GM23248 (cell line): ENCODE results near the gene PPP1R2C. TPM values are rescaled to one million over a fixed set of nuclear protein-coding genes. Genes with fewer than 3 reads are reported as not detected.

Experiments used
- DNase-seq: peaks from one replicate; pipeline ENCODE4 v3.0.0-alpha.2; 2015
- H2AFZ ChIP-seq: fragments of 200-600 bp; sonication (generic); 2 replicates; pipeline ENCODE4 v1.6.1; 2016; ENCODE audit warnings: antibody characterized with exemption
- H3F3A ChIP-seq: fragments of 200-600 bp; sonication (generic); 2 replicates; pipeline ENCODE4 v1.6.1; 2016; ENCODE audit warnings: mild to moderate bottlenecking, antibody characterized with exemption, mixed run types; ENCODE audit not compliant: insufficient read depth
- H3K27ac ChIP-seq: fragments of 200-600 bp; sonication (generic); 2 replicates; pipeline ENCODE4 v1.5.1; 2016; ENCODE audit warnings: mild to moderate bottlenecking
- H3K27me3 ChIP-seq: fragments of 200-600 bp; sonication (generic); replicated peaks from 2 replicates; pipeline ENCODE4 v1.6.1; 2016; ENCODE audit warnings: mild to moderate bottlenecking; ENCODE audit not compliant: insufficient read depth
- H3K36me3 ChIP-seq: fragments of 200-600 bp; sonication (generic); 2 replicates; pipeline ENCODE4 v1.6.1; 2016; ENCODE audit warnings: low read depth, mild to moderate bottlenecking
- H3K4me1 ChIP-seq: fragments of 200-600 bp; sonication (generic); 2 replicates; pipeline ENCODE4 v1.6.1; 2016; ENCODE audit warnings: mild to moderate bottlenecking; ENCODE audit not compliant: insufficient read depth
- H3K4me2 ChIP-seq: fragments of 200-600 bp; sonication (generic); one replicate; pipeline ENCODE4 v1.6.1; 2016; ENCODE audit warnings: mild to moderate bottlenecking; ENCODE audit not compliant: unreplicated experiment
- H3K4me3 ChIP-seq: fragments of 200-600 bp; sonication (generic); 2 replicates; pipeline ENCODE4 v1.5.1; 2016; ENCODE audit warnings: mild to moderate bottlenecking
- H3K79me2 ChIP-seq: fragments of 200-600 bp; sonication (generic); 2 replicates; pipeline ENCODE4 v1.6.1; 2016; ENCODE audit warnings: mild to moderate bottlenecking; ENCODE audit not compliant: insufficient read depth
- H3K9ac ChIP-seq: fragments of 200-600 bp; sonication (generic); 2 replicates; pipeline ENCODE4 v1.6.1; 2016; ENCODE audit warnings: mild to moderate bottlenecking
- H3K9me2 ChIP-seq: fragments of 200-600 bp; sonication (generic); 2 replicates; pipeline ENCODE4 v1.6.1; 2016; ENCODE audit warnings: mixed run types, mild to moderate bottlenecking, moderate library complexity; ENCODE audit not compliant: insufficient read depth
- H3K9me3 ChIP-seq: fragments of 200-600 bp; sonication (generic); one replicate; pipeline ENCODE4 v1.6.1; 2017; ENCODE audit warnings: low read depth
- H4K20me1 ChIP-seq: fragments of 200-600 bp; sonication (generic); 2 replicates; pipeline ENCODE4 v1.6.0; 2016; ENCODE audit not compliant: insufficient read depth
- EZH2 ChIP-seq: fragments of 200-600 bp; sonication (generic); IDR thresholded peaks from 2 replicates; pipeline ENCODE4 v1.6.1; 2018; ENCODE audit warnings: antibody characterized with exemption, mild to moderate bottlenecking; ENCODE audit not compliant: insufficient read depth, poor library complexity, severe bottlenecking
- EZH2phosphoT487 ChIP-seq: fragments of 200-600 bp; sonication (generic); IDR thresholded peaks from 2 replicates; pipeline ENCODE4 v1.6.1; 2018; ENCODE audit warnings: antibody characterized with exemption, moderate library complexity, mild to moderate bottlenecking, low read depth; ENCODE audit not compliant: insufficient read depth
- WGBS, 2 experiments: methylation state at CpG; one replicate each; pipeline ENCODE4 v1.1.6; 2015 to 2017; ENCODE audit warnings: low lambda C conversion rate in 2 of 2, low coverage in 1 of 2; ENCODE audit errors: missing lambda C conversion rate in 2 of 2; 5-methylcytosine and 5-hydroxymethylcytosine counted together
- in situ Hi-C: fragments of 300-500 bp; cut with MboI; formaldehyde crosslinking; loops from 2 replicates; pipeline ENCODE4 v1.15.0; 2020
- polyA plus RNA-seq: library from polyadenylated mRNA; unstranded; fragments of >200 nt; fragmentation: Nextera tagmentation; extraction: Ambion mirVana; gene quantifications from 2 replicates; pipeline ENCODE4 v1.2.1, GENCODE V29; 2016
- total RNA-seq: library from RNA; depleted of rRNA; stranded (reverse); fragments of >200 nt; shearing (Covaris generic); gene quantifications from 2 replicates; pipeline ENCODE4 v1.2.3, GENCODE V29; 2014

PPP1R2C gene
- total and polyA plus RNA-seq, 2 experiments from 2014 or later = not detected

DNA sequence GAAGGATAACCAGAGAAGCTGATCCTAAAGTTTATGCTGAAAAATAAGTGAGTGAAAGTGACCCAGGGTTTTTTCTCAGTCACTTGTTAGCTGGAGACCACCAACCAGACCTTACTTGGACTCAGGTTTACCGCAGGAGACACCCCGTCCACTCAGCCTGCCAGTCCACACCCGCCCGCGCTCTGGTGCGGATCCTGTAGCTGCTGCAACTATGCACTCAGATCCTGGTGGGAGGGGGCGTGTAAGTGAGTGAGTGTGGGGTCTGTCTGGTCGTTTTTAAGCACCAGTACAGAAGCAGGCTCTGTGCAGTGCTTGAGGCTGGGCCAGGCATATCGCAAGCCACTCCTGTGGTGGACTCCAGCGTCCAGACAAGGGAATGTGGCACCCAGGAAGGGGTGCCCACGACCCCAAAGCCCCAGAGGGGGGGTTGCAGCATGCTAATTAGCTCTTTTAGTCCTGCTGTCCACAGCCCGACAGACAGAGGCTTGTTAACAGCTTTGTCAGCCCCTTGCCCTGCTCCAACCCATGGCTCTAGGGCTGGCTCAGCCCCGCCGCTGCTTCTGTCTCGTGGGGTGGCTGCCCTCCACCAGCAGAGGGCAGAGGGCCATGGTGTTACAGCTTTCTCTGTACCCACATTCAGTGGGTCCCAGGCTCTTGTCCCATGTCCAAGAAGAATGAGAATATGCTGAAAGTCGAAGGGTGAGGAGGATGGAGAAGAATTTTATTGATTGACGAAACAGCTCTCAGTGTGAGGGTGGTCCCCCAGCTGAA, 40.4 kb upstream of the PPP1R2C start:
- WGBS, 2 experiments = 54 to 57% methylated on average over 14 to 17 of the region's 17 CpGs
- Histone ChIP-seq H3F3A (no peaks in the 10 kb centered on the region), H3K36me3 (no peaks in the 10 kb centered on the region), H3K27ac (no peak overlapping the region), H2AFZ (no peak overlapping the region), H3K9ac (no peak overlapping the region), H3K27me3 (no peaks in the 10 kb centered on the region), H3K4me1 (no peaks in the 10 kb centered on the region), H3K4me3 (no peak overlapping the region), H4K20me1 (no peaks in the 10 kb centered on the region), H3K9me3 (no peaks in the 10 kb centered on the region), H3K9me2 (no peaks in the 10 kb centered on the region), H3K79me2 (no peaks in the 10 kb centered on the region), H3K4me2 (no peak overlapping the region)
- no peak for DNase-seq
- in situ Hi-C loops = no loop called here
- TF ChIP-seq EZH2 (no peak), EZH2phosphoT487 (no peak)

DNA sequence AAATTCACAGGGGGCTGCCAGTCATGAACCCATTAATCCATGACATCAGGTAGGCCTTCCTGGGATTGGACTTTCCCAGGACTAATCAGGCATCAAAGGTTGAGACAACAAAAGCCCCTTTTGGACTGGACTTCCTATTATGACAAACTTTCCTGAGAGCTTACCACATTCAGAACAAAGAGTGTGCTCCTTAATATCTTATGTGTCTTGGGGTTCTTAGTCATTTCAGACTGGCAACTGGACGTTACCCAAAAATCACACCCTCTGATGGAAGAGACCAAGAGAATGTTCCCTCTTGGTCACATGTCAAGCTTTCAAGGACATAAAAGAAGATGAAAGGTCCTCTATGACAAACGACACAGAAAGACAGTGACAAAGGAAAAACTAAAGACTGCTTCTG, 31.6 kb upstream of the PPP1R2C start:
- no peak overlapping the region for H2AFZ ChIP-seq
- H3K4me2 ChIP-seq = no peak overlapping the region
- H3K27ac ChIP-seq = no peak overlapping the region
- 0 to 21% methylated on average over 2 of the region's 2 CpGs for WGBS, 2 experiments
- no peak overlapping the region for H3K9ac ChIP-seq
- no peaks in the 10 kb centered on the region for H4K20me1 ChIP-seq
- no peaks in the 10 kb centered on the region for H3K9me3 ChIP-seq
- no peak overlapping the region for H3K4me3 ChIP-seq
- H3K4me1 ChIP-seq = no peaks in the 10 kb centered on the region
- H3K36me3 ChIP-seq = no peaks in the 10 kb centered on the region
- DNase-seq = no peak
- in situ Hi-C loops = no loop called here
- H3K79me2 ChIP-seq = no peaks in the 10 kb centered on the region
- H3K9me2 ChIP-seq = no peaks in the 10 kb centered on the region
- no peak for TF ChIP-seq EZH2
- no peak for TF ChIP-seq EZH2phosphoT487
- no peaks in the 10 kb centered on the region for H3F3A ChIP-seq
- H3K27me3 ChIP-seq = no peaks in the 10 kb centered on the region

DNA sequence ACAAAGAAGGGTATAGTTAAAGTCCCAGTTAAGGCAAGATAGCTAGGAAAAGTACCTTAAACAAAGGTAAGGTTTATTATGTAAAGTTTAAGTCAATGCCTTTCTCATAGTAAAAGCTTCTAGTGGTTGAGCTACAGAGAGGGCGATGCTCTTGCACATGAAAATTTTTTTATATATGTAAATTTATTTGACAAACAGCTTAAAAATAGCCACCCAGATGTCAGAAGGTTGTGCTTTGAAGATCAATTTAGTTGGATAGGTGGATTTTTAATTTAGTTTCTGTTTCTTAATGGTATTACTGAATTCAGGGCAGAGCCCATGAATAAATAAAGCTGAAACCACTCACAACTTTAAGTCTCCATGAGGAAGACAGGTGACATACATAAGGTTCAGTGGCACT, 29.4 kb upstream of the PPP1R2C start:
- WGBS, 2 experiments = 72 to 83% methylated on average over 1 of the region's 1 CpG
- Histone ChIP-seq H4K20me1 (no peaks in the 10 kb centered on the region), H3F3A (no peaks in the 10 kb centered on the region), H3K27me3 (no peaks in the 10 kb centered on the region), H3K4me3 (no peak overlapping the region), H3K9ac (no peak overlapping the region), H2AFZ (no peak overlapping the region), H3K27ac (no peak overlapping the region), H3K9me2 (no peaks in the 10 kb centered on the region), H3K79me2 (no peaks in the 10 kb centered on the region), H3K4me2 (no peak overlapping the region), H3K4me1 (0 out of 2 replicates have a peak, but pooled peaks cover 4% of the 10 kb centered on the region), H3K36me3 (no peaks in the 10 kb centered on the region), H3K9me3 (no peaks in the 10 kb centered on the region)
- no peak for DNase-seq
- in situ Hi-C loops = no loop called here
- no peak for TF ChIP-seq EZH2phosphoT487
- TF ChIP-seq EZH2 = no peak

DNA sequence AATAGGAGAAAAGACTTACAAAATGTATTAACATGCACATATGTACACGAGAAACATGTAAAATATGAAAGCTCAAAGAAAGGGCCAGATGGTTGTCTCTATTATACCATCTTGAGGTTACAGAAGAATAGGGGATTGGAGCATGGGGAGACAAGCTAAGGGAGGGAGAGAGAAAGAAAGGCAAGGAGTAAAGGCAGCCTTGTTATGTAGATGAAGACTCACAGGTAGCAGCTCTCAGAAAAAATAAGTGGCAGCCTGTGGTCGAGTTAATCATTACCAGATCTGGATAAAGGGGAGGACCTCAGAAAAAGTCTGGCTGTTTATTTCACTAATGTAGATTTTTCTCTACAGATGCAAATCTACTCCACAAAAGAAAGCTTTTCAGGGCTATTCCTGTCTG, 26.6 kb upstream of the PPP1R2C start:
- no peaks in the 10 kb centered on the region for H3K9me2 ChIP-seq
- no peak overlapping the region for H3K9ac ChIP-seq
- no peak for DNase-seq
- WGBS, 2 experiments = 30 to 48% methylated on average over 2 of the region's 2 CpGs
- H4K20me1 ChIP-seq = no peaks in the 10 kb centered on the region
- H2AFZ ChIP-seq = no peak overlapping the region
- TF ChIP-seq EZH2phosphoT487 (no peak), EZH2 (no peak)
- no peaks in the 10 kb centered on the region for H3F3A ChIP-seq
- H3K4me2 ChIP-seq = no peak overlapping the region
- 0 out of 2 replicates have a peak, but pooled peaks cover 4% of the 10 kb centered on the region for H3K4me1 ChIP-seq
- H3K79me2 ChIP-seq = no peaks in the 10 kb centered on the region
- no peaks in the 10 kb centered on the region for H3K36me3 ChIP-seq
- no peaks in the 10 kb centered on the region for H3K27me3 ChIP-seq
- no peaks in the 10 kb centered on the region for H3K9me3 ChIP-seq
- H3K27ac ChIP-seq = no peak overlapping the region
- in situ Hi-C loops = no loop called here
- no peak overlapping the region for H3K4me3 ChIP-seq
